ENCODE measurements around the gene OR51I1.

OR51I1 gene
- total RNA-seq: 0 to 0.11 (median 0) reads per million in 9 experiments

GRCh38 chr11:5441414-5441813 lies at the start of gene OR51I1:
Gene OR51I1 (minus strand): TSS chr11:5441514. CDS start chr11:5441514, 0 bp downstream.
- H3K4me3 Mint-ChIP-seq: no peak within 1 kb of the TSS
- ATAC-seq (replicated peaks): no peak
- H3K4me1 Mint-ChIP-seq (ENCODE audit: low read depth in 2 of 2): no peaks in the 10 kb centered on the region

GRCh38 chr11:5489576-5490357 lies 48.5 kb upstream of the OR51I1 start:
- H3K27ac Mint-ChIP-seq: no peak overlapping the region
- no peaks in the 10 kb centered on the region for H3K9me3 Mint-ChIP-seq
- H3K4me1 Mint-ChIP-seq (ENCODE audit: low read depth in 2 of 2): no peaks in the 10 kb centered on the region
- peaks cover 2% of the 10 kb centered on the region for H3K36me3 Mint-ChIP-seq (ENCODE audit: insufficient read depth)
- ATAC-seq (replicated peaks): no peak
- no peak for DNase-seq
- no peak overlapping the region for H3K4me3 Mint-ChIP-seq
- peaks cover 11 to 23% of the 10 kb centered on the region in 2 donors for H3K27me3 Mint-ChIP-seq

More at GRCh38 chr11:5441414-5441813, at the start of gene OR51I1:
- H3K27me3 Mint-ChIP-seq: peaks cover 15 to 25% of the 10 kb centered on the region in 2 donors
- H3K27ac Mint-ChIP-seq: no peak within 1 kb of the TSS
- no peaks in the 10 kb centered on the region for H3K36me3 Mint-ChIP-seq (ENCODE audit: insufficient read depth)
- no peak for DNase-seq
- no peaks in the 10 kb centered on the region for H3K9me3 Mint-ChIP-seq

- H3K4me3 Mint-ChIP-seq: no peak overlapping the region
- no peaks in the 10 kb centered on the region for H3K9me3 Mint-ChIP-seq
- ATAC-seq (replicated peaks) (no peak), DNase-seq (no peak)
- no peaks in the 10 kb centered on the region for H3K4me1 Mint-ChIP-seq (ENCODE audit: low read depth in 2 of 2)
- H3K27me3 Mint-ChIP-seq: peaks cover 11 to 23% of the 10 kb centered on the region in 2 donors
- peaks cover 2% of the 10 kb centered on the region for H3K36me3 Mint-ChIP-seq (ENCODE audit: insufficient read depth)
- no peak overlapping the region for H3K27ac Mint-ChIP-seq
Measured at GRCh38 chr11:5488798-5489399, 47.6 kb upstream of the OR51I1 start.

GRCh38 chr11:5488385-5488784 lies 47.1 kb upstream of the OR51I1 start, which contains the start of gene OR52D1:
Gene OR52D1 (plus strand): TSS chr11:5488685. CDS start chr11:5488707, 22 bp downstream.
- no peaks in the 10 kb centered on the region for H3K9me3 Mint-ChIP-seq
- H3K27me3 Mint-ChIP-seq: peaks cover 11 to 23% of the 10 kb centered on the region in 2 donors
- no peaks in the 10 kb centered on the region for H3K4me1 Mint-ChIP-seq (ENCODE audit: low read depth in 2 of 2)
- H3K27ac Mint-ChIP-seq: no peak within 1 kb of the TSS
- no peak within 1 kb of the TSS for H3K4me3 Mint-ChIP-seq
- no peak for ATAC-seq (replicated peaks)
- DNase-seq: no peak
- peaks cover 2% of the 10 kb centered on the region for H3K36me3 Mint-ChIP-seq (ENCODE audit: insufficient read depth)

GRCh38 chr11:5486421-5486820 lies 45.1 kb upstream of the OR51I1 start:
- no peaks in the 10 kb centered on the region for H3K4me1 Mint-ChIP-seq (ENCODE audit: low read depth in 2 of 2)
- H3K27ac Mint-ChIP-seq: no peak overlapping the region
- no peaks in the 10 kb centered on the region for H3K9me3 Mint-ChIP-seq
- H3K27me3 Mint-ChIP-seq: peaks cover 11 to 20% of the 10 kb centered on the region in 2 donors
- ATAC-seq (replicated peaks): no peak
- H3K4me3 Mint-ChIP-seq: no peak overlapping the region
- H3K36me3 Mint-ChIP-seq (ENCODE audit: insufficient read depth): peaks cover 2% of the 10 kb centered on the region
- DNase-seq: no peak

GRCh38 chr11:5486003-5486402 lies 44.7 kb upstream of the OR51I1 start:
- ATAC-seq (replicated peaks) (no peak), DNase-seq (no peak)
- H3K4me1 Mint-ChIP-seq (ENCODE audit: low read depth in 2 of 2): no peaks in the 10 kb centered on the region
- H3K27me3 Mint-ChIP-seq: peaks cover 7 to 16% of the 10 kb centered on the region in 2 donors
- no peaks in the 10 kb centered on the region for H3K36me3 Mint-ChIP-seq (ENCODE audit: insufficient read depth)
- no peak overlapping the region for H3K27ac Mint-ChIP-seq
- no peak overlapping the region for H3K4me3 Mint-ChIP-seq
- H3K9me3 Mint-ChIP-seq: no peaks in the 10 kb centered on the region

- no peak overlapping the region for H3K4me3 Mint-ChIP-seq
- DNase-seq: peak; percentile 6 to 24 (median 11)
- ATAC-seq (replicated peaks): peak; percentile 42
Measured at GRCh38 chr11:5476186-5476819, 35.0 kb upstream of the OR51I1 start.

GRCh38 chr11:5473921-5474320 lies 32.6 kb upstream of the OR51I1 start:
- Mint-ChIP-seq H3K9me3 (no peaks in the 10 kb centered on the region), H3K4me3 (no peak overlapping the region), H3K36me3 (ENCODE audit: insufficient read depth) (no peaks in the 10 kb centered on the region), H3K4me1 (ENCODE audit: low read depth in 2 of 2) (no peaks in the 10 kb centered on the region), H3K27me3 (peaks cover 37 to 58% of the 10 kb centered on the region in 2 donors), H3K27ac (no peak overlapping the region)
- ATAC-seq (replicated peaks) (no peak), DNase-seq (no peak)

More at GRCh38 chr11:5476186-5476819, 35.0 kb upstream of the OR51I1 start:
- Mint-ChIP-seq H3K27me3 (peaks cover 28 to 43% of the 10 kb centered on the region in 2 donors), H3K9me3 (no peaks in the 10 kb centered on the region), H3K36me3 (ENCODE audit: insufficient read depth) (no peaks in the 10 kb centered on the region), H3K4me1 (ENCODE audit: low read depth in 2 of 2) (no peaks in the 10 kb centered on the region), H3K27ac (no peak overlapping the region)

GRCh38 chr11:5467527-5467926 lies 26.2 kb upstream of the OR51I1 start:
- Mint-ChIP-seq H3K4me3 (no peak overlapping the region), H3K27ac (no peak overlapping the region), H3K4me1 (ENCODE audit: low read depth in 2 of 2) (no peaks in the 10 kb centered on the region), H3K9me3 (no peaks in the 10 kb centered on the region), H3K27me3 (peaks cover 21 to 32% of the 10 kb centered on the region in 2 donors), H3K36me3 (ENCODE audit: insufficient read depth) (no peaks in the 10 kb centered on the region)
- DNase-seq (no peak), ATAC-seq (replicated peaks) (no peak)

- Mint-ChIP-seq H3K4me3 (no peak overlapping the region), H3K27ac (no peak overlapping the region), H3K36me3 (ENCODE audit: insufficient read depth) (no peaks in the 10 kb centered on the region), H3K9me3 (no peaks in the 10 kb centered on the region), H3K27me3 (peaks cover 18 to 29% of the 10 kb centered on the region in 2 donors), H3K4me1 (ENCODE audit: low read depth in 2 of 2) (peaks cover 0 to 5% of the 10 kb centered on the region in 2 donors)
- no peak for DNase-seq
- ATAC-seq (replicated peaks): no peak
Measured at GRCh38 chr11:5460983-5461621, 19.8 kb upstream of the OR51I1 start.

GRCh38 chr11:5449432-5449831 lies 8.1 kb upstream of the OR51I1 start:
- Mint-ChIP-seq H3K36me3 (ENCODE audit: insufficient read depth) (no peaks in the 10 kb centered on the region), H3K27me3 (peaks cover 19 to 20% of the 10 kb centered on the region in 2 donors), H3K27ac (no peak overlapping the region), H3K9me3 (no peaks in the 10 kb centered on the region), H3K4me3 (no peak overlapping the region), H3K4me1 (ENCODE audit: low read depth in 2 of 2) (no peaks in the 10 kb centered on the region)
- no peak for ATAC-seq (replicated peaks)
- no peak for DNase-seq

- Mint-ChIP-seq H3K4me1 (ENCODE audit: low read depth in 2 of 2) (no peaks in the 10 kb centered on the region), H3K27me3 (peaks cover 19 to 23% of the 10 kb centered on the region in 2 donors), H3K9me3 (no peaks in the 10 kb centered on the region), H3K27ac (no peak within 1 kb of the TSS), H3K36me3 (ENCODE audit: insufficient read depth) (no peaks in the 10 kb centered on the region), H3K4me3 (no peak within 1 kb of the TSS)
- ATAC-seq (replicated peaks): no peak
- DNase-seq: no peak
Measured at GRCh38 chr11:5449023-5449422, 7.7 kb upstream of the OR51I1 start, which contains the start of gene OR51I2. Gene OR51I2 (plus strand): TSS chr11:5449323. CDS start chr11:5453489, 4,166 bp downstream.

- Mint-ChIP-seq H3K9me3 (no peaks in the 10 kb centered on the region), H3K27me3 (peaks cover 25 to 36% of the 10 kb centered on the region in 2 donors), H3K36me3 (ENCODE audit: insufficient read depth) (no peaks in the 10 kb centered on the region), H3K4me3 (no peak overlapping the region), H3K4me1 (ENCODE audit: low read depth in 2 of 2) (no peaks in the 10 kb centered on the region), H3K27ac (no peak overlapping the region)
- DNase-seq (no peak), ATAC-seq (replicated peaks) (no peak)
Measured at GRCh38 chr11:5443835-5444393, 2.6 kb upstream of the OR51I1 start.

Data from effector memory CD8-positive, alpha-beta T cell (primary cell).